Vagina (tissue), 2 donors: ENCODE results near the gene SLC29A1.

ENCODE experiments used
- CTCF ChIP-seq, 3 experiments: fragments of 450-650 bp in 2 of 3; fragments of 200-600 bp in 1 of 3; sonication (generic) in 1 of 3; IDR thresholded peaks; one replicate each; pipeline ENCODE4 v1.5.1; 2017 to 2019; ENCODE audit warnings: antibody characterized with exemption in 3 of 3, mild to moderate bottlenecking in 2 of 3, moderate library complexity in 2 of 3
- POLR2AphosphoS5 ChIP-seq, 2 donors: sonication (generic); formaldehyde crosslinking; IDR thresholded peaks; one replicate each; pipeline ENCODE4 v1.9.0; 2017; ENCODE audit warnings: antibody characterized with exemption in 2 of 2, mild to moderate bottlenecking in 2 of 2, low read depth in 1 of 2; ENCODE audit not compliant: insufficient read depth in 1 of 2

DNA sequence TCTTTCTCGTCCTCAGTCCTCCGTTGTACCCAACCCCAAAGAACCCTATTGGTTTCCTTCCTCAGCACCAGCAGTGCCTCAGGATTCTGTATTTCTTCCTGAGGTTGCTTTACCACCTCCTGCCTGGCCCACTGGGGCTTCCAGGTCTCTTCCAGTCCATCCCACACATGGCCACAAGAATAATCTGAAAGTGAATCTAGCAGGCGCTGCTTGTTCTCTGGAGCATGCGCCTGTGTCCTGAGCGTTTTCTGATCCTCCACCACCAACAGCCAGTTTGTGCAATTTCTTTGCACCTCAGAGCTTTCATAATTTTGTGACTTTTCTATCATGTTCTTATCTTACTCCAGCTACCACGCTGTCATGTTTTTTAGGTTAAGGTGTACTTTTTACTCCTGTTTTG is 11.9 kb downstream of the SLC29A1 start:
- TF ChIP-seq CTCF (IDR thresholded peaks at IDR 0.05), result no peak
- no peak for TF ChIP-seq POLR2AphosphoS5 (IDR thresholded peaks at IDR 0.05; ENCODE audit: insufficient read depth in 1 of 2, low read depth in 1 of 2)
